Ureter (tissue), 1 donor: ENCODE results near the gene PCGF2. TPM values are rescaled to one million over a fixed set of nuclear protein-coding genes. Genes with fewer than 3 reads are reported as not detected.
"Not testable (repeated sequence)": the region's sequence is repeated elsewhere in the genome, so short reads cannot be mapped to it uniquely, and the experiment has no call there.

ENCODE experiments used
- DNase-seq: peaks from one replicate; pipeline ENCODE4 v3.0.0-alpha.2; 2020; ENCODE audit warnings: low spot score
- total RNA-seq: library from RNA; stranded (reverse); gene quantifications from one replicate; pipeline ENCODE4 v1.2.4, GENCODE V29; 2023
- donor health status: DM: yes; HTN: yes; CAD: no.

The PCGF2 gene
- total RNA-seq, 1 donor from 2014 or later, result 54.5 TPM

GRCh38 chr17:38735161-38735997, 12.8 kb downstream of the PCGF2 start:
- peak; percentile 70 for DNase-seq

GRCh38 chr17:38733982-38734973, 13.9 kb downstream of the PCGF2 start:
- DNase-seq, result no peak

- no peak for DNase-seq
Measured at GRCh38 chr17:38733282-38733981, 14.7 kb downstream of the PCGF2 start.

- no peak for DNase-seq
Measured at GRCh38 chr17:38732376-38733281, 15.5 kb downstream of the PCGF2 start.

- no peak for DNase-seq
Measured at GRCh38 chr17:38731526-38732294, 16.4 kb downstream of the PCGF2 start.

GRCh38 chr17:38730526-38731379, 17.4 kb downstream of the PCGF2 start:
- DNase-seq, result peak; percentile 85

GRCh38 chr17:38729886-38730525, 18.1 kb downstream of the PCGF2 start, which contains the start of gene CISD3:
Gene CISD3, plus strand, starts transcription at chr17:38730341. Its CDS starts 18 bp downstream, at chr17:38730359.
- peak; percentile 86 for DNase-seq

- DNase-seq, result no peak
Measured at GRCh38 chr17:38729368-38729885, 18.7 kb downstream of the PCGF2 start.

- DNase-seq, result no peak
Measured at GRCh38 chr17:38728290-38728831, 19.8 kb downstream of the PCGF2 start.

- no peak for DNase-seq
Measured at GRCh38 chr17:38727736-38728135, 20.4 kb downstream of the PCGF2 start.

- DNase-seq, result not testable (repeated sequence)
Measured at GRCh38 chr17:38726145-38726544, 22.0 kb downstream of the PCGF2 start.

- DNase-seq, result no peak
Measured at GRCh38 chr17:38725066-38725465, 23.1 kb downstream of the PCGF2 start.

- DNase-seq, result no peak
Measured at GRCh38 chr17:38724337-38724988, 23.7 kb downstream of the PCGF2 start.

- no peak for DNase-seq
Measured at GRCh38 chr17:38721802-38722201, 26.3 kb downstream of the PCGF2 start.

GRCh38 chr17:38720941-38721340, 27.2 kb downstream of the PCGF2 start:
- no peak for DNase-seq

GRCh38 chr17:38719943-38720641, 28.0 kb downstream of the PCGF2 start:
- no peak for DNase-seq
